NCI-H1417 treated with DMSO at 0.1 percent for 48 hours (cell line): ENCODE results near the gene DRAXIN.

Experiments used
- DNase-seq: peaks from one replicate; lab custom pipeline; 2025; lab: John Stamatoyannopoulos, UW

DRAXIN gene

DNA sequence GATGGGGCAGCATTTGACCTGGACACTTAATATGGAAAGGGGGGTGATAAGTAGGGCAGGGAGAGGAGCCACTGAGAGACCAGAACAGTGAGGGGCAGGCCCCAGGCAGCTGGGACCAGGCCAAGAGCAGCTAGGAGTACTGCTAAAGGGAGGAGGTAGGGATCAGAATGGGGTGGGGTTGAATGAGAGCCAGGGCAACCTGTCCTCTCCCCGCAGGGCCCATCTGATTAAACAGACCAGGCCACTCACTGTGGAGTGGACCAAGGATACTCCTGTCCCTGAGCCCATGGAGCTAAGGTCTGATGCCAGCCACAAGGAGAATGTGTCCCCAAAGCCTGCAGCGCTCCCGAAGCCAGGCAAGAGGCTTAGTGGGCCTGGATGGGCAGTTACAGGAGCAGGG, 72.6 kb downstream of the DRAXIN start:
- no peak for DNase-seq

DNA sequence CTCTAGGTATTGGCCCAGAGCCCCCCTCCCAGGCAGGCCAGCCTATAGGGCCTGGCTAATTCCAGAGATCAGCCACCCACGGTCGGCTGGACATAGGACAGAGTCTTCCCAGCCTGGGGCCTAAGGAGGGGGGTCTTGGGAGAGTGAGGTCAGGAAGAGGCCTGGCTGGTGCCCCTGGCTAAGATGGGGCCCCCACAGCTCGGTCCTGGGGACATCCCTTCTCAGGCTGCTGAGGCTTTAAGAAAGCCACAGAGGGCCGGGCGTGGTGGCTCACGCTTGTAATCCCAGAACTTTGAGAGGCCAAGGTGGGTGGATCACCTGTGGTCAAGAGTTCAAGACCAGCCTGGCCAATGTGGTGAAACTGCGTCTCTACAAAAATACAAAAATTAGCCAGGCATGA, 73.0 kb downstream of the DRAXIN start:
- DNase-seq: no peak

DNA sequence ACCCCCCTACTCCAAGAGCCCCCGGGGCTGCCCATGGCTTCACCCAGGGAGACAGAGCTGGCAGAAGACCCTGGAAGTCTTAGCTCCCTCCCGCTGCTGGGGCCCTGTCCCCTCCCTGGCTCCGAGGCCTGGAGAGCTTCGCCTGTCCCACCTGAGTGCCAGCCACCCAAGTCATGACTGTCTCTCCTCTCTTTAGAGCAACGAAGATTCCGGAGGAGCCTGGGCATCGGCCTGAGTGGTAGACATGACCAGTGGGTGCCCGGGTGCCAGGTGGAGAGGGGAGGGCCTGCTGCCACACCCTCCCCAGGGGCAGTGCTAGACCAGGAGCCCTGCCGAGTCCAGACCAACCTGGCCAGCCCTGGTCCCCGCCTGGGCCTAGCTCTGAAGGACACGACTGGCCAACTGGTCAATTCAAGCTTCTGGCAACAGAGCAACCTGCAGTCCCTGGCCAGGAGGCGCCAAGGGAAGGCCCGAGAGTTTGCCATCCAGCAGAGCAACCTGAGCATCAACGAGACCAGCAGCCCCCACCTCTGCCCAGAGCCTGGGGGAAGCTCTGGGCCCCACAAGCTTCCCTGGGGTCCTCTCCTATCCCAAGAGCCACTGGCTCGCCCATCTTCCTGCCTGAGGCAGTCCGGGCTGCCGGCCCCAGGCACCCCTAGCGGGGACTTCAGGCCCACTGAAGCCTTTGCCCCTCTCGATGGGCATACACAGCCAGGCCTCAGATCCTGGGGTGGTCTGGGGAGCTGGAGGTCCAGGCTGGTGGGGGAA, 74.3 kb downstream of the DRAXIN start:
- DNase-seq: no peak

DNA sequence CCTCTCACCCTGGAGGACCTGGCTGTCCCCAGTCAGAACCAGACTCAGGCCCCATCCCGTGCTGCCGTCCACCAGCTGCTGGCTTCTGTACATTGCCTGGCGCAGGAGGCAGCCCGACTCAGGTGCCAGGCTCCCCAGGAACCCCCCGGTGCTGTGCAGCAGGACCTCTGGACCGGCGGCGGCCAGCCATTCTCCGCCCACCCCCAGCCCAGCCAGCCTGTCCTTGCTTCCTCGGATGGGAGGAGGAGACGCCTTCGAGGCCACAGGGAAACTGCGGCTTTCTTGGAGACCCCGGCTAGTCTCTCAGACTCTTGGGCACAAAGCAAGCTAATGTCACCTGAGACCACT, 74.9 kb downstream of the DRAXIN start:
- DNase-seq: no peak

DNA sequence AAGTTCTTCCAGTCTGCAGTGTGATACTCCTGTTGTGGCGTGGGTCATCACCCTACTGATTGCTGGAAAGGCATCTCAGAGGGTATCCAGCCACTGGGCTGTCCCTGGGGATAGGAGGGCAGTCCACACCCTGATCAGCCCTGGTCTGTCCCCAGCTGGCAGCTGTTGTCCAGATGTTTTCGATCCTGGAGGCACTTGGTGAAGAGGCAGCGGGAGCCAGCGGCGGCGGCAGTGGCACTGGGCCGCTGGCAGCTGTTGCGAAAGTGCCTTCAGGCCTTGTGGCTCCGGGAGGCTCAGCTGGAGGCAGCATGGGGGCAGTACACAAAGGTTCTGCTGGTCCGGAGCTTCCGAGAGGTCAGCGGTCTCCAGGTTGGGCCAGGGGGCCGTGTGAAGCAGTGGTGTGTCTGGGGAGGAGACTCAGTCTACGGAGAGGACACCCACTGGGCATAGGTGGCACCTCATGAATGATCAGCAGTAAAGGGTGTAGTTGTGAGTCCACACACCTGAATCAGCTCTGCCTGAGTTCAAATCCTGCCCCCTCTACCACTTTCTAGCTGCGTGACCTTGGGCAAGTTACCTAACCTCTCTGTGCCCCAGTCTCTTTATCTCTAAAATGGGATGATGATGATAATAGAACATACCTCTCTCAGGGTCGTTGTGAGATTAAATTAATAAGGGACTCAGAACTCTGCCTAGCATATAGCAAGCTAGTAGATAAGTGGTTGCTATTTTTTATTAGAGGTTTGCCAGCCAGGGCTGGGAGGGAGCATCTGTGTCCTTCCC, 76.6 kb downstream of the DRAXIN start:
- no peak for DNase-seq

DNA sequence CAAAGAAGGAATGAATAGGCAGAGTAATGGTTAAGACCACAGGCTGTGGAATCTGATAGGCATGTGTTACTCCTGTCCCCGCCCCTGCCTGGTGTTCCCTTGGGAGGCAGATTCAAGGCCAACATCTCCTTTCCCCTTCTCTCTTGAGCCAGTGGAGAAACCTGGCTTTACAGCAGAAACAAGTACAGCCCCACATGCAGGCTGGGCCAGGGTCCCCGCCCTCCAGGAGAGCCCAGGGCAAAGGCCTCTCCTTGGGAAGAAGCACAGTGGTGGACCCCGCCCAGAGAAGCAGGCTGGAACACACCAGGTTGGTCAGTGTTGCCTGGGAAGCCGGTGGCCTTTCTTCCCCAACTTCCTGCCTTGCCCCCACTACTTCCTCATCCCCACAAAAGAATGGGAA, 77.3 kb downstream of the DRAXIN start:
- DNase-seq: no peak

DNA sequence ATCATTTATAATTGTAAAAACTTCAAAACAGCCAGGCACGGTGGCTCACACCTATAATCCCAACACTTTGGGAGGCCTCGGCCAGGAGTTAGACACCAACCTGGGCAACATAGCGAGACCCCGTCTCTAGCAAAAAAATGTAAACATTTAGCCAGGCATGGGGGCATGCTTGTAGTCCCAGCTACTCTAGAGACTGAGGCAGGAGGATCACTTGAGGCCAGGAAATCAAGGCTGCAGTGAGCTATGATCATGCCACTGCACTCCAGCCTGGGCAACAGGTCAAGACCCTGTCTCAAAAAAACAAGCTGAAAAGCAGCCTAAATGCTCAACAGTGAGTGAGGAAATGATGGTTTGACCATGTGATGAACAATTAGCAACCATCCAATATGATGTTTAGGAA, 77.8 kb downstream of the DRAXIN start:
- DNase-seq: no peak

DNA sequence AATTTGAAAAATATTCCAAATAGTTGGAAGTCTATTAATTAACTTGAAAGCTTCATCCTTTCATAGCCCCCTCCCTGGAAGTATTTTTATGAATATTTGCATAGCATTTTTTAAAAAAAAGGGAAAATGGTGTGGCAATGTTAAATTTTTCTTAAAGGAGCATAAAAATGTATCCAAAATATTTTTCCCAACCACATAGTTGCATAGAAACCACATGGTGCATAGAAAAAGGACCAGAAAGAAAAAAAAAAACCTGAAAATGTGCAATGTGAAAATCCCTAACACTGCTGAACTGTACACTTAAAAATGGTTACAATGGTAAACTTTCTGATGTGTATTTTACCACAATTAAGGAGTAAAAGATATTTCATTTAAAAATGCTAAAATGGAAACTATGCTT, 78.5 kb downstream of the DRAXIN start:
- DNase-seq: no peak

DNA sequence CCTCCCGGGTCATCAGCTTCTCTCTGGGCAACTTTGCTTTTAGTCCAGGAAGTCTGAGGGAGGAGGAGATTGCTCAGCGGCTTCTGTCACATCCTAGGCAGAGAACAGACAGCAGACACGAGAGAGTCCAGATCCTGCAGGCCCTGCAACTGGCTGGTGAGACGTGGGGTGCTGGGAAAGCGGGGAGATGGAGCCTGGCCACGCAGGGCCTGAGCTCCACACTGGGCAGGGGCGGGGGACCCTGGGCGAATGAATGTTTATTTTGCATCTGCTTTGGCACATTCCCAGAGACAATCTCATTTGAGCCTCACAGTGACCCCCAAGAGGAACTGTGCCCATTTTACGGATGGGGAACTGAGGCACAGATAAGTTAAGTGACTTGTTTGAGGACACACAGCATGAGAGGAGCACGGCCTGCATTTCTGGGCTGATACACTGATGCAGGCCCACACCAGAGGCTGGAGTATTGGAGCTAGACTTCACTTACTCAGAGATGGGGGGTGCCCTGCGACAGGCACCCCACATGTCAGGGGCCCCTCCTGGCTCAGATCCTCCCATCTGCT, 80.1 kb downstream of the DRAXIN start:
- no peak for DNase-seq

DNA sequence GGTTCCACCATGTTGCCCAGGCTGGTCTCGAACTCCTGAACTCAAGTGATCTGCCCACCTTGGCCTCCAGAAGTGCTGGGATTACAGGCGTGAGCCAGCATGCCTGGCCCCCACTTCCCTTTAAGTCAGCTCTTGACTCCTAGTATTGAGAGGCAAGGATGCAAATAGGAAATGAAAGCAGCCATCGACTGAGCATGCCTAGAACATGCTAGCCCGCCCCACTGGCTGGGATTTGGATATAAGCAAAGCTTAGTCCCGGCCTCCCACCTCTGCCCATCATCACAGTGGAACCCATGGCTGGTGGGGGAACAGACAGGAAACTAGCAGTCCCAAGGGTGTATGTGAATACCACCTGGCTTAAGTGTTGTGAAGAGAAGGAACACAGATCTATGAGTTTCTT, 80.9 kb downstream of the DRAXIN start:
- no peak for DNase-seq

DNA sequence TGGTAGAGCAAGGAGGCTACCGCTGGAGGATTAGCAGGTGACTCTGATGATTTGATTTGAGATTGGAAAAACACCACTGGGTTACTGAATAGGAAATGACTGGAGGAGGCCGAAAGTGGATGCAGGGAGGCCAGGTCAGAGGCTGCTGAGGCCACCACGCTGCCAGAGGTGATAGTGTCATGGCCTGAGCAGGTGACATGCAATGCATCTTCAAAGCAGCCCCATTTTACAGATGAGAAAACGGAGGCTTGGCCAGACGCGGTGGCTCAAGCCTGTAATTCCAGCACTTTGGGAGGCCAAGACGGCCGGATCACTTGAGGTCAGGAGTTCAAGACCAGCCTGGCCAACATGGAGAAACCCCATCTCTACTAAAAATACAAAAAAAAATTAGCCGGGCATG, 83.2 kb downstream of the DRAXIN start:
- DNase-seq: no peak
